Loucy (cell line): ENCODE measurements around the gene TBC1D22A.

Source experiments
- H2AFZ ChIP-seq: fragments of 200-600 bp; sonication (generic); 2 replicates; pipeline ENCODE4 v1.6.0; 2016; ENCODE audit warnings: antibody characterized with exemption, mild to moderate bottlenecking, low read length, moderate library complexity
- H3F3A ChIP-seq: fragments of 200-600 bp; 2 replicates; pipeline ENCODE4 v1.6.0; 2016; ENCODE audit warnings: antibody characterized with exemption, low read depth, mild to moderate bottlenecking
- H3K27me3 ChIP-seq: fragments of 200-600 bp; sonication (generic); 2 replicates; pipeline ENCODE4 v1.6.1; 2014; ENCODE audit warnings: low read length, mild to moderate bottlenecking; ENCODE audit not compliant: insufficient read depth, poor library complexity, severe bottlenecking
- H3K36me3 ChIP-seq: fragments of 200-600 bp; sonication (generic); 2 replicates; pipeline ENCODE4 v1.6.1; 2016; ENCODE audit warnings: low read length; ENCODE audit not compliant: insufficient read depth
- H3K4me1 ChIP-seq: fragments of 200-600 bp; sonication (generic); 2 replicates; pipeline ENCODE4 v1.5.1; 2014; ENCODE audit warnings: low read length, mild to moderate bottlenecking; ENCODE audit not compliant: insufficient read depth, poor library complexity, severe bottlenecking
- H3K4me2 ChIP-seq: fragments of 200-600 bp; sonication (generic); 2 replicates; pipeline ENCODE4 v1.6.0; 2014; ENCODE audit warnings: antibody characterized with exemption, low read length, low read depth, mild to moderate bottlenecking; ENCODE audit not compliant: poor library complexity, severe bottlenecking
- H3K4me3 ChIP-seq: fragments of 200-600 bp; sonication (generic); 2 replicates; pipeline ENCODE4 v1.5.1; 2014; ENCODE audit warnings: low read length, mild to moderate bottlenecking, mixed read lengths; ENCODE audit not compliant: poor library complexity, severe bottlenecking
- H3K79me2 ChIP-seq: fragments of 200-600 bp; sonication (generic); 2 replicates; pipeline ENCODE4 v1.6.1; 2014; ENCODE audit warnings: low read length; ENCODE audit not compliant: insufficient read depth
- H3K9ac ChIP-seq: fragments of 200-600 bp; sonication (generic); 2 replicates; pipeline ENCODE4 v1.6.0; 2014; ENCODE audit warnings: mild to moderate bottlenecking, low read depth, low read length, moderate library complexity; ENCODE audit not compliant: poor library complexity, severe bottlenecking
- H3K9me2 ChIP-seq: fragments of 200-600 bp; sonication (generic); replicated peaks from 2 replicates; pipeline ENCODE4 v1.6.1; 2016; ENCODE audit warnings: low read depth, low read length, mixed read lengths
- H3K9me3 ChIP-seq: fragments of 200-600 bp; sonication (generic); 2 replicates; pipeline ENCODE4 v1.6.1; 2014; ENCODE audit warnings: mild to moderate bottlenecking, antibody characterized with exemption, low read length, low read depth; ENCODE audit not compliant: insufficient read depth
- H4K20me1 ChIP-seq: fragments of 200-600 bp; sonication (generic); 2 replicates; pipeline ENCODE4 v1.6.0; 2014; ENCODE audit warnings: antibody characterized with exemption, low read length, mild to moderate bottlenecking; ENCODE audit not compliant: insufficient read depth, poor library complexity, severe bottlenecking
- EZH2phosphoT487 ChIP-seq: fragments of 200-600 bp; IDR thresholded peaks from 2 replicates; pipeline ENCODE4 v1.6.1; 2018; ENCODE audit warnings: antibody characterized with exemption, mild to moderate bottlenecking, moderate library complexity, borderline replicate concordance
- TF ChIP-seq, protein P1 (sequence below): fragments of 200-600 bp; sonication (generic); conservative IDR thresholded peaks from 2 replicates; pipeline ENCODE4 v1.5.1; 2014; ENCODE audit warnings: mild to moderate bottlenecking, antibody characterized with exemption, low read length

Gene TBC1D22A

GRCh38 chr22:47094861-47095330, 332.4 kb downstream of the TBC1D22A start:
- no peaks in the 10 kb centered on the region; the same call in 1 of the 2 replicates for H3K36me3 ChIP-seq
- H4K20me1 ChIP-seq, result no peaks in the 10 kb centered on the region
- TF ChIP-seq EZH2phosphoT487, result no peak
- TF ChIP-seq, protein P1, sequence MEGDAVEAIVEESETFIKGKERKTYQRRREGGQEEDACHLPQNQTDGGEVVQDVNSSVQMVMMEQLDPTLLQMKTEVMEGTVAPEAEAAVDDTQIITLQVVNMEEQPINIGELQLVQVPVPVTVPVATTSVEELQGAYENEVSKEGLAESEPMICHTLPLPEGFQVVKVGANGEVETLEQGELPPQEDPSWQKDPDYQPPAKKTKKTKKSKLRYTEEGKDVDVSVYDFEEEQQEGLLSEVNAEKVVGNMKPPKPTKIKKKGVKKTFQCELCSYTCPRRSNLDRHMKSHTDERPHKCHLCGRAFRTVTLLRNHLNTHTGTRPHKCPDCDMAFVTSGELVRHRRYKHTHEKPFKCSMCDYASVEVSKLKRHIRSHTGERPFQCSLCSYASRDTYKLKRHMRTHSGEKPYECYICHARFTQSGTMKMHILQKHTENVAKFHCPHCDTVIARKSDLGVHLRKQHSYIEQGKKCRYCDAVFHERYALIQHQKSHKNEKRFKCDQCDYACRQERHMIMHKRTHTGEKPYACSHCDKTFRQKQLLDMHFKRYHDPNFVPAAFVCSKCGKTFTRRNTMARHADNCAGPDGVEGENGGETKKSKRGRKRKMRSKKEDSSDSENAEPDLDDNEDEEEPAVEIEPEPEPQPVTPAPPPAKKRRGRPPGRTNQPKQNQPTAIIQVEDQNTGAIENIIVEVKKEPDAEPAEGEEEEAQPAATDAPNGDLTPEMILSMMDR, result no peak
- no peak overlapping the region for H3K4me2 ChIP-seq
- no peaks in the 10 kb centered on the region for H3K4me1 ChIP-seq
- no peaks in the 10 kb centered on the region for H3K9me2 ChIP-seq
- H3K79me2 ChIP-seq, result peaks cover 26% of the 10 kb centered on the region; the same call in 1 of the 2 replicates
- H3K9me3 ChIP-seq, result peaks cover 5% of the 10 kb centered on the region; the same call in 1 of the 2 replicates
- H3F3A ChIP-seq, result no peaks in the 10 kb centered on the region
- no peak overlapping the region for H2AFZ ChIP-seq
- H3K27me3 ChIP-seq, result no peaks in the 10 kb centered on the region
- H3K9ac ChIP-seq, result no peak overlapping the region
- H3K4me3 ChIP-seq, result no peak overlapping the region

GRCh38 chr22:47095395-47096122, 333.1 kb downstream of the TBC1D22A start:
- TF ChIP-seq EZH2phosphoT487, result no peak
- TF ChIP-seq, protein P1, result no peak
- Histone ChIP-seq H3F3A (no peaks in the 10 kb centered on the region), H2AFZ (no peak overlapping the region), H4K20me1 (no peaks in the 10 kb centered on the region), H3K9ac (no peak overlapping the region), H3K9me3 (peaks cover 5% of the 10 kb centered on the region; the same call in 1 of the 2 replicates), H3K4me1 (no peaks in the 10 kb centered on the region), H3K27me3 (no peaks in the 10 kb centered on the region), H3K36me3 (no peaks in the 10 kb centered on the region; the same call in 1 of the 2 replicates), H3K9me2 (no peaks in the 10 kb centered on the region), H3K4me2 (no peak overlapping the region), H3K79me2 (peaks cover 19% of the 10 kb centered on the region; the same call in 1 of the 2 replicates), H3K4me3 (no peak overlapping the region)

DNA sequence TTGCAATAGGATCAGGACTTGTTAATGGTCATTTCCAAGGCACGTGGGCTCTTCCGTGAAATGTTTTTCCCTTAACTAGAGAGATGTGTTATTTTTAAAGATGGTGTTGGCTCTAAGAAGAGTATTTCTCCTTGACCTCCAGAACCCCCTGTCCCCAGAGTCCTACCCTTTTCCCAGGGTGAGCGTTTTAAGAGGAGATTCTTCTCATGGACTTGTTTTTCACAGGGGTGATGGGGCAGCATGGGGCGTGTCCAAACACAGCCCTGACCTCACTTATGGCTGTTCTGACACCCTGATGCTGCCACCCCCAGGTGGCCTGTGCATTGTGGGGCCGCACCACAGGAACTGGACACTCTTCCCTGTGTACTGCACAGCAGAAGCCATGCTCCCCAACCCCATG, 335.7 kb downstream of the TBC1D22A start:
- no peaks in the 10 kb centered on the region for H3K27me3 ChIP-seq

More for the DNA sequence above, 335.7 kb downstream of the TBC1D22A start:
- Histone ChIP-seq H3K9me3 (peaks cover 5% of the 10 kb centered on the region; the same call in 1 of the 2 replicates), H3K4me1 (no peaks in the 10 kb centered on the region), H3K9me2 (no peaks in the 10 kb centered on the region), H3K9ac (no peak overlapping the region), H4K20me1 (no peaks in the 10 kb centered on the region), H3K36me3 (peaks cover 14% of the 10 kb centered on the region; the same call in 1 of the 2 replicates), H3K4me3 (no peak overlapping the region), H2AFZ (no peak overlapping the region), H3F3A (no peaks in the 10 kb centered on the region), H3K79me2 (peaks cover 19% of the 10 kb centered on the region; the same call in 1 of the 2 replicates), H3K4me2 (no peak overlapping the region)
- TF ChIP-seq EZH2phosphoT487, result no peak
- TF ChIP-seq, protein P1, result no peak
